IPS-18c (cell line): Measurements from ENCODE around the gene PDRG1.

Experiments used
- H3K4me3 ChIP-seq: 2 replicates; pipeline ENCODE4 v1.7.0; 2013; ENCODE audit warnings: low read depth, mild to moderate bottlenecking, low read length, moderate library complexity; ENCODE audit not compliant: insufficient read depth
- H3K9me3 ChIP-seq: one replicate; pipeline ENCODE4 v1.6.1; 2013; ENCODE audit warnings: mild to moderate bottlenecking, low read length, moderate library complexity; ENCODE audit not compliant: control insufficient read depth, insufficient read depth

The PDRG1 gene

GRCh38 chr20:31951530-31952453, at the start of gene PDRG1:
PDRG1 (minus strand) TSS chr20:31952046; CDS start chr20:31951961, 85 bp downstream.
- peak within 1 kb of the TSS; percentile 96 for H3K4me3 ChIP-seq
- no peaks in the 10 kb centered on the region for H3K9me3 ChIP-seq

GRCh38 chr20:31998246-31998645, 46.4 kb upstream of the PDRG1 start:
- no peak overlapping the region for H3K4me3 ChIP-seq

GRCh38 chr20:31996996-31997395, 45.1 kb upstream of the PDRG1 start:
- H3K9me3 ChIP-seq: no peaks in the 10 kb centered on the region
- H3K4me3 ChIP-seq: no peak overlapping the region

More at GRCh38 chr20:31998246-31998645, 46.4 kb upstream of the PDRG1 start:
- H3K9me3 ChIP-seq: no peaks in the 10 kb centered on the region

- Histone ChIP-seq H3K4me3 (no peak overlapping the region), H3K9me3 (no peaks in the 10 kb centered on the region)
These were observed 40.2 kb upstream of the PDRG1 start for GRCh38 chr20:31992086-31992485.

- Histone ChIP-seq H3K4me3 (no peak overlapping the region), H3K9me3 (no peaks in the 10 kb centered on the region)
These were observed 39.5 kb upstream of the PDRG1 start for GRCh38 chr20:31991339-31991705.

GRCh38 chr20:31990641-31991338, 38.9 kb upstream of the PDRG1 start:
- no peaks in the 10 kb centered on the region for H3K9me3 ChIP-seq
- no peak overlapping the region for H3K4me3 ChIP-seq

- no peak overlapping the region for H3K4me3 ChIP-seq
- H3K9me3 ChIP-seq: no peaks in the 10 kb centered on the region
These were observed 37.3 kb upstream of the PDRG1 start for GRCh38 chr20:31989030-31989645.

GRCh38 chr20:31988430-31989015, 36.7 kb upstream of the PDRG1 start:
- Histone ChIP-seq H3K9me3 (no peaks in the 10 kb centered on the region), H3K4me3 (no peak overlapping the region)

- no peak overlapping the region for H3K4me3 ChIP-seq
- H3K9me3 ChIP-seq: no peaks in the 10 kb centered on the region
These were observed 35.9 kb upstream of the PDRG1 start for GRCh38 chr20:31987744-31988143.

- no peaks in the 10 kb centered on the region for H3K9me3 ChIP-seq
- H3K4me3 ChIP-seq: no peak overlapping the region
These were observed 33.2 kb upstream of the PDRG1 start for GRCh38 chr20:31984981-31985471.

- H3K9me3 ChIP-seq: no peaks in the 10 kb centered on the region
- H3K4me3 ChIP-seq: no peak overlapping the region
These were observed 29.9 kb upstream of the PDRG1 start for GRCh38 chr20:31981784-31982183.

- H3K4me3 ChIP-seq: no peak overlapping the region
- no peaks in the 10 kb centered on the region for H3K9me3 ChIP-seq
These were observed 28.0 kb upstream of the PDRG1 start for GRCh38 chr20:31979713-31980426.

- H3K9me3 ChIP-seq: no peaks in the 10 kb centered on the region
- no peak overlapping the region for H3K4me3 ChIP-seq
These were observed 25.2 kb upstream of the PDRG1 start for GRCh38 chr20:31977080-31977479.

GRCh38 chr20:31975874-31976273, 24.0 kb upstream of the PDRG1 start:
- Histone ChIP-seq H3K4me3 (no peak overlapping the region), H3K9me3 (no peaks in the 10 kb centered on the region)

- Histone ChIP-seq H3K4me3 (0 out of 2 replicates have a peak overlapping the region, but pooled peaks have one; percentile 9), H3K9me3 (no peaks in the 10 kb centered on the region)
These were observed 23.2 kb upstream of the PDRG1 start for GRCh38 chr20:31974951-31975487.

GRCh38 chr20:31974296-31974695, 22.4 kb upstream of the PDRG1 start:
- Histone ChIP-seq H3K9me3 (no peaks in the 10 kb centered on the region), H3K4me3 (no peak overlapping the region)
